HG03354 (cell line): ENCODE results near the gene AGMAT.

Source experiments
- ATAC-seq: cut with Tn5 transposase; IDR thresholded peaks from one replicate; pipeline ENCODE4 v1.9.1; 2021; ENCODE audit warnings: mild to moderate bottlenecking; ENCODE audit not compliant: unreplicated experiment, poor library complexity, severe bottlenecking

Gene AGMAT

GRCh38 chr1:15526021-15526489 is 58.8 kb downstream of the AGMAT start:
- no peak for ATAC-seq

GRCh38 chr1:15525050-15526020 is 59.5 kb downstream of the AGMAT start:
- ATAC-seq, result peak; percentile 2

GRCh38 chr1:15524283-15525049 is 60.4 kb downstream of the AGMAT start:
- ATAC-seq, result peak; percentile 47

- no peak for ATAC-seq
These were observed 60.9 kb downstream of the AGMAT start, which contains the start of gene CASP9 for GRCh38 chr1:15524021-15524282. TSS of gene CASP9 (minus strand) at chr1:15524215. CDS start at chr1:15524200, 15 bp downstream.

GRCh38 chr1:15523104-15524020 is 61.5 kb downstream of the AGMAT start:
- ATAC-seq, result no peak

- ATAC-seq, result no peak
These were observed 62.3 kb downstream of the AGMAT start for GRCh38 chr1:15522551-15522950.
